SK-N-SH (cell line): ENCODE data around the gene BRINP3. TPM values are rescaled to one million over a fixed set of nuclear protein-coding genes. Genes with fewer than 3 reads are reported as not detected.

Experiments used
- CTCF ChIA-PET: fragments of 300-600, 350-600 bp; formaldehyde crosslinking; extraction: SDS; loops from one replicate; lab custom pipeline; 2021; lab: Yijun Ruan, JAX
- POLR2A ChIA-PET: fragments of 350-600 bp; sonication (Branson Sonifier 250); formaldehyde crosslinking; extraction: SDS; loops from one replicate; lab custom pipeline; 2020; ENCODE audit warnings: antibody characterized with exemption, inconsistent platforms; lab: Yijun Ruan, JAX
- DNase-seq: peaks from one replicate; pipeline ENCODE4 v3.0.0; 2012
- H2AFZ ChIP-seq: fragments of 200-600 bp; sonication (generic); 2 replicates; pipeline ENCODE4 v1.8.1; 2016; ENCODE audit warnings: antibody characterized with exemption, mild to moderate bottlenecking, low read depth
- H3F3A ChIP-seq: fragments of 200-600 bp; sonication (generic); replicated peaks from 2 replicates; pipeline ENCODE3; 2016; ENCODE audit warnings: antibody characterized with exemption, mild to moderate bottlenecking; ENCODE audit not compliant: insufficient read depth
- H3K27ac ChIP-seq, 2 experiments: fragments of 200-500 bp in 1 of 2; fragments of 200-600 bp in 1 of 2; sonication (Bioruptor generic) in 1 of 2; sonication (generic), shearing (Covaris generic) in 1 of 2; 2 replicates each; pipeline versions ENCODE4 v1.5.1 to v1.6.1; 2014 to 2016; ENCODE audit warnings: low read depth in 2 of 2, inconsistent platforms in 1 of 2, low read length in 1 of 2, mild to moderate bottlenecking in 1 of 2, mixed read lengths in 1 of 2
- H3K27me3 ChIP-seq: fragments of 200-600 bp; sonication (generic), shearing (Covaris generic); 2 replicates; pipeline ENCODE4 v1.6.1; 2016; ENCODE audit warnings: mixed run types; ENCODE audit not compliant: insufficient read depth
- H3K36me3 ChIP-seq, 2 experiments: fragments of 200-500 bp in 1 of 2; fragments of 200-600 bp in 1 of 2; sonication (Bioruptor generic) in 1 of 2; sonication (generic) in 1 of 2; replicated peaks in 1 of 2; 2 replicates each; pipeline versions ENCODE3 to v1.5.1; 2014 to 2016; ENCODE audit warnings: low read length in 1 of 2, mild to moderate bottlenecking in 1 of 2; ENCODE audit not compliant: insufficient read depth in 2 of 2, control insufficient read depth in 1 of 2
- H3K4me1 ChIP-seq, 2 experiments: fragments of 200-500 bp in 1 of 2; fragments of 200-600 bp in 1 of 2; sonication (Bioruptor generic) in 1 of 2; sonication (generic), shearing (Covaris generic) in 1 of 2; 2 replicates each; pipeline versions ENCODE4 v1.5.1 to v1.6.1; 2014 to 2016; ENCODE audit warnings: low read depth in 1 of 2, low read length in 1 of 2, mixed run types in 1 of 2; ENCODE audit not compliant: insufficient read depth in 2 of 2, control insufficient read depth in 1 of 2
- H3K4me2 ChIP-seq: fragments of 200-600 bp; sonication (generic), shearing (Covaris generic); 2 replicates; pipeline ENCODE4 v1.6.1; 2017; ENCODE audit warnings: mixed run types
- H3K4me3 ChIP-seq, 2 experiments: fragments of 200-500 bp in 1 of 2; fragments of 200-600 bp in 1 of 2; sonication (Bioruptor generic) in 1 of 2; sonication (generic), shearing (Covaris generic) in 1 of 2; 2 replicates each; pipeline versions ENCODE4 v1.5.1 to v1.8.1; 2014 to 2016; ENCODE audit warnings: low read depth in 2 of 2, inconsistent platforms in 1 of 2, low read length in 1 of 2, mild to moderate bottlenecking in 1 of 2, mixed read lengths in 1 of 2, moderate library complexity in 1 of 2
- H3K79me2 ChIP-seq: fragments of 200-600 bp; sonication (generic); 2 replicates; pipeline ENCODE4 v1.8.1; 2017; ENCODE audit warnings: mild to moderate bottlenecking; ENCODE audit not compliant: insufficient read depth
- H3K9ac ChIP-seq: fragments of 200-600 bp; sonication (generic); 2 replicates; pipeline ENCODE4 v1.6.1; 2017; ENCODE audit warnings: mixed run types
- H3K9me2 ChIP-seq: fragments of 200-600 bp; sonication (generic); 2 replicates; pipeline ENCODE4 v1.6.1; 2017; ENCODE audit warnings: mixed run types
- H3K9me3 ChIP-seq: fragments of 200-600 bp; sonication (generic); 2 replicates; pipeline ENCODE4 v1.6.1; 2017; ENCODE audit warnings: mixed run types, mild to moderate bottlenecking, moderate library complexity
- H4K20me1 ChIP-seq: fragments of 200-600 bp; sonication (generic); 2 replicates; pipeline ENCODE4 v1.6.1; 2017; ENCODE audit warnings: mild to moderate bottlenecking, mixed run types; ENCODE audit not compliant: insufficient read depth
- CHD2 ChIP-seq: fragments of 150-350 bp; IDR thresholded peaks from 2 replicates; pipeline ENCODE4 v1.6.1; 2018; ENCODE audit warnings: low read length; ENCODE audit not compliant: partially characterized antibody
- ELF1 ChIP-seq: IDR thresholded peaks from 2 replicates; pipeline ENCODE4 v1.4.0; 2012
- EP300 ChIP-seq, 2 experiments: IDR thresholded peaks; 2 replicates each; pipeline versions ENCODE4 v1.4.0 to v1.6.1; 2012; ENCODE audit warnings: borderline replicate concordance in 1 of 2, low read depth in 1 of 2, low read length in 1 of 2
- EZH2phosphoT487 ChIP-seq: fragments of 200-600 bp; sonication (generic); IDR thresholded peaks from 2 replicates; pipeline ENCODE4 v1.6.1; 2017; ENCODE audit warnings: low read depth, mixed run types, mild to moderate bottlenecking, antibody characterized with exemption, moderate library complexity, borderline replicate concordance
- FOXJ3 ChIP-seq: sonication (generic); formaldehyde crosslinking; IDR thresholded peaks from 2 replicates; pipeline ENCODE4 v1.5.1; 2020; ENCODE audit warnings: mild to moderate bottlenecking, missing genetic modification reagents
- GABPA ChIP-seq: IDR thresholded peaks from 2 replicates; pipeline ENCODE4 v1.4.0; 2012; ENCODE audit warnings: low read depth, mild to moderate bottlenecking
- GATA2 ChIP-seq: sonication (generic); formaldehyde crosslinking; IDR thresholded peaks from 2 replicates; pipeline ENCODE4 v1.5.0; 2020; ENCODE audit warnings: mild to moderate bottlenecking, missing genetic modification reagents
- IRF3 ChIP-seq: fragments of 150-350 bp; IDR thresholded peaks from 2 replicates; pipeline ENCODE4 v1.6.1; 2016; ENCODE audit warnings: mild to moderate bottlenecking, low read depth, low read length
- JUND ChIP-seq: IDR thresholded peaks from 2 replicates; pipeline ENCODE4 v1.4.0; 2012
- MAX ChIP-seq: IDR thresholded peaks from 2 replicates; pipeline ENCODE4 v1.4.0; 2012; ENCODE audit warnings: low read depth
- MEF2A ChIP-seq: IDR thresholded peaks from 2 replicates; pipeline ENCODE4 v1.4.0; 2012; ENCODE audit warnings: low read depth, borderline replicate concordance
- POLR2AphosphoS5 ChIP-seq: IDR thresholded peaks from 2 replicates; pipeline ENCODE4 v1.6.1; 2012; ENCODE audit warnings: low read depth, low read length
- RAD21 ChIP-seq: IDR thresholded peaks from 2 replicates; pipeline ENCODE4 v1.6.1; 2012; ENCODE audit warnings: mild to moderate bottlenecking, low read length
- RFX5 ChIP-seq: IDR thresholded peaks from 2 replicates; pipeline ENCODE4 v1.6.1; 2012; ENCODE audit warnings: mild to moderate bottlenecking, improper control_type of control experiment, low read length
- SMC3 ChIP-seq: IDR thresholded peaks from 2 replicates; pipeline ENCODE4 v1.6.1; 2012; ENCODE audit warnings: low read depth, low read length, improper control_type of control experiment
- USF1 ChIP-seq: IDR thresholded peaks from 2 replicates; pipeline ENCODE4 v1.4.0; 2012; ENCODE audit warnings: low read depth, borderline replicate concordance
- WGBS: methylation state at CpG from one replicate; pipeline ENCODE4 v1.1.6; 2017; ENCODE audit warnings: low lambda C conversion rate; 5-methylcytosine and 5-hydroxymethylcytosine counted together
- polyA plus RNA-seq, 3 experiments: library from polyadenylated mRNA; depleted of rRNA; stranded (reverse); fragments of >200 nt; gene quantifications; 2 replicates each; pipeline ENCODE4 v1.2.3, GENCODE V29; 2012

Gene BRINP3
- polyA plus RNA-seq, 1 of the 3 experiments (the other 2 are of a cell fraction) = not detected

- WGBS = 51% methylated on average over 1 of the region's 1 CpG
- Histone ChIP-seq H3K27me3 (no peaks in the 10 kb centered on the region), H4K20me1 (no peaks in the 10 kb centered on the region), H2AFZ (no peak overlapping the region), H3K9me2 (no peaks in the 10 kb centered on the region), H3K4me2 (no peak overlapping the region), H3K4me3 (no peak overlapping the region), H3K79me2 (no peaks in the 10 kb centered on the region), H3K36me3 (no peaks in the 10 kb centered on the region), H3K4me1 (no peaks in the 10 kb centered on the region), H3K9ac (no peak overlapping the region), H3F3A (no peaks in the 10 kb centered on the region), H3K27ac (no peak overlapping the region), H3K9me3 (no peaks in the 10 kb centered on the region; the same call in 1 of the 2 replicates)
- DNase-seq = no peak
- CTCF ChIA-PET = no interaction called here
- POLR2A ChIA-PET = no interaction called here
- TF ChIP-seq POLR2AphosphoS5 (no peak), RFX5 (no peak), SMC3 (no peak), ELF1 (no peak), EP300 (IDR thresholded peaks at IDR 0.05; ENCODE audit: borderline replicate concordance in 1 of 2, low read depth in 1 of 2, low read length in 1 of 2) (no peak), FOXJ3 (CRISPR knock-in tag) (no peak), GABPA (no peak)
These were observed 191.6 kb downstream of the BRINP3 start for GRCh38 chr1:190286111-190286510.

GRCh38 chr1:190277107-190277506 lies 200.6 kb downstream of the BRINP3 start:
- Histone ChIP-seq H3K4me2 (no peak overlapping the region), H3K4me1 (no peaks in the 10 kb centered on the region), H3K27ac (no peak overlapping the region), H3K27me3 (no peaks in the 10 kb centered on the region), H4K20me1 (no peaks in the 10 kb centered on the region), H3K9me2 (no peaks in the 10 kb centered on the region), H3K36me3 (no peaks in the 10 kb centered on the region), H3K9me3 (no peaks in the 10 kb centered on the region), H3K4me3 (no peak overlapping the region), H3K9ac (no peak overlapping the region), H2AFZ (no peak overlapping the region), H3K79me2 (no peaks in the 10 kb centered on the region), H3F3A (no peaks in the 10 kb centered on the region)
- 97% methylated on average over 3 of the region's 3 CpGs for WGBS
- TF ChIP-seq RAD21 = no peak
- TF ChIP-seq MEF2A = no peak
- no peak for TF ChIP-seq USF1
- TF ChIP-seq MAX = no peak
- TF ChIP-seq GATA2 (CRISPR knock-in tag) = no peak
- TF ChIP-seq EZH2phosphoT487 = no peak
- TF ChIP-seq ELF1 = no peak
- no peak for TF ChIP-seq IRF3
- no peak for TF ChIP-seq CHD2
- TF ChIP-seq JUND = no peak
- ChIA-PET CTCF (interaction anchor here (1.2 kb wide), 1 partner anchor 97 kb away, joined by 3 read pairs; no protein-coding TSS in a partner anchor), POLR2A (no interaction called here)
- DNase-seq = no peak
